T-helper 1 cell treated with Interleukin-12 subunit alpha and Interleukin-12 subunit beta and Interleukin-4 antibody, amounts not matched to agents 30 ng/mL and 1 ng/mL, for 36 hours (primary cell): ENCODE measurements around the gene PRICKLE4. TPM values are rescaled to one million over a fixed set of nuclear protein-coding genes. Genes with fewer than 3 reads are reported as not detected.
"Not testable (repeated sequence)": the region's sequence is repeated elsewhere in the genome, so short reads cannot be mapped to it uniquely, and the experiment has no call there.

Experiments
- intact Hi-C: fragments of 100-400 bp; cut with micrococcal nuclease; formaldehyde crosslinking; loops from one replicate; pipeline ENCODE4 v1.15.1; 2024
- total RNA-seq: library from RNA; stranded (reverse); gene quantifications from 2 replicates; pipeline ENCODE4 v1.2.3, GENCODE V29; 2022

Gene PRICKLE4
- total RNA-seq, 1 donor from 2014 or later = 0.59 TPM

DNA sequence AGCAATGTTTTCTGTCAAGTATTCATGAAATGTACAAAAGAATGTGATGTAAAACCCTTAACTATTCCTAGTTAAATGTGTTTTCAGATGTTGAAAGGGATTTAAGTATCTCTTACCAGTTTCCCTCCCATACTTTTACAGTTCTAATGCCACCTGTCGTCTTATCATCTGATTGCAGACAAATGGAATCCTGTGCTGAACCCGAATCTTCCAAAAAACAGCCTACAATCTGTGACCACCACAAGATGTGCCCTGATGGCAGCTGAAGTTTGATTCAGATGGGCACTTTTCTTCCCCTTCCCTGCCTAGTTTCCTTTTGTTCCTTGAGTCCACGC, 8.8 kb downstream of the PRICKLE4 start:
- intact Hi-C loops = loop anchor here (5.0 to 10.0 kb wide), 2 partner anchors 663 to 1385 kb away; partner anchors contain the start of genes SRF and TRERF1

DNA sequence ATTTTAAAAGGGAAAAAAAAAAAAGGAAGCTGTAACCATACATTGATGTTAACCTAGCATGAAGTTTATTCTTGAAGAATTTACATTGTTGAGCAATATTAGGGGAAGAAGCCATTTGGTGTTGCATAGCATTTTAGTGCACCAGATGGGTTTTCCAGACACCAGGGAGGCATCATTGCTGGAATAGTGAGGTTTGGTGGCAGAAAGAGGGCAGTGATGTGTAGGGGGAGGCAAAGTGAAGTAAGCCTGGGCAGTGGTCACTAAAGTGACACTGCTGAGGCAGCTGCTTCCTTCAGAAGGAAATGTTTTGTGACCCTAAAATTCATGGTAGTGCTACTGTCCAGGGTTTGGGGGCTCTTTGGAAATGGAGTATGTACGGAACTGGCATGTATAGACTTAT, 9.5 kb downstream of the PRICKLE4 start:
- intact Hi-C loops = no loop called here

DNA sequence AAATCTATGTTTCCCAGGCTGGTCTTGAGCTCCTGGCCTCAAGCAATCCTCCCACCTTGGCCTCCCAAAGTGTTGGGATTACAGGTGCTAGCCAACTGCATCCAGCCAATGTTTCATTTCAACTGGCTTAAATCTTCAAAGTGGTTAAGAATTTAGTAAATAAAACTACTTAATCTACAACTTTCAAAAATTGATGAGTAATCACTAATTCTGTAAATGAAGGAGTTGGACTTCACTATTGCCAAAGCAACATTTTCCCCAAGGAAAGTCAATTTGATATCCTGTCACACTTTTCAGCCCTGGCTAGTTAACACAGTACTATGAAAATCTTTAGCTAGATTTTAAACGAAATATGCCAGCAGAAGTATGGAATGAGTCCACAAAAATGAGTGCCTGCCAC, 10.7 kb downstream of the PRICKLE4 start:
- intact Hi-C loops = no loop called here

DNA sequence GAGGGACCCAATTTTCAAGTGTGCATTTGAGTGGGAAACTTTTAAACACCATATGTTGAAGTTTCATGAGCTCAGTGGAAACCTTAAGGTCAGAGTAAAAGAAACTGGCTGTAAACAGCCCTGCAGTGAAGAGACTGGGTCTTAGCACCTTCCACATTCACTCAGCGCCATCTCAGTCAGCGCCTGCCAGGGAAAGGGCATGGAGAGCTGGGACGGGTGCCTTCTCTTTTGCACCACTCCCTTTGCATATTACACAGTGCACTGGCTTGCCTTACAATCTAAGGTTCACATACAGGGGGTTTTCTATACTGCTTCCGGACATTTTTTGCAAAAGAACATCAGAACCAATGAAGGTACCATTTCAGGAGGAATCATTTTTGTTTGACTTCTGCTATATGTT, 11.4 kb downstream of the PRICKLE4 start:
- intact Hi-C loops = no loop called here

DNA sequence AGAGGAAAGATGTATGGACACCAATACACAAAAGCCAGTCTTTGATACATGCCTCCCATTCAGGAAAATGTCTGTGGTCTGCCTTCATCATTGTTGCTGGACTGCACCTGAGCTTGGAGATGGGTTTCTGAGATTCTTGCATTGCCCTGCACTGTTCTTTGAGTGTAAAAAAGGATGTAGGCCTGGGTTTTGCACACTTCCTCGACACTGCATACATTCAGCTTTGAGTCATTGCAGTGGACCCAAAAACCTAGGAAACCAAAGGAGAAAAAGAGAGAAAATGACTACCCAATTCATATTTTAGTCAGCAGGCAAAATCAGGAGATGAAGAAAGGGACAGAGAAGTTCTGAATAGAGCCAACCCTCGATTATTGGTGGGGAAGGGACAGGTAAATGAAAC, 15.9 kb downstream of the PRICKLE4 start:
- intact Hi-C loops = no loop called here

DNA sequence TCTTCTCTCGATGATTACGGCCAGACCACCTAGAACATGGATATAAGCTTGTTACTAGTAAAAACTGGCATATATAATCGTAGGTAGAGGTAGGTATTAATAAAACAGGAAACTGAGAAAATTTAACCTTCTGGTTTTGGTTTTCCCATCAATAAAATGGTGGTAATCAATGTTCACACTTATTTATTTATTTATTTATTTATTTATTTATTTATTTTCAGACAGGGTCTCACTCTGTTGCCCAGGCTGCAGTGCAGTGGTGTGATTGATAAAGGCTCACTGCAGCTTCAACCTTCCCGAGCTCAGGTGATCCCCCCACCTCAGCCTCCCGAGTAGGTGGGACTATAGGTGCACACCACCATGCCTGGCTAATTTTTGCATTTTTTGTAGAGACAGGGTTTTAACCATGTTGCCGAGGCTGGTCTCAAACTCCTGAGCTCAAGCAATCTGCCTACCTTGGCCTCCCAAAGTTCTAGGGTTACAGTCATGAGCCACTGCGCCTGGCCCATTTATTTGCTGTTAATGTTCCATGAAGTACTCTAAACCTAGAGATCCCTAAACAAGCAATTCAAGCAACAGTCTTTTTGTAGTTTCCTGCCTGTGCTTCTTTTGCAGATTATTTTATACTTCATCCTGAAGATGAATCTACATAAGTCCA, 18.4 kb downstream of the PRICKLE4 start:
- intact Hi-C loops = no loop called here

DNA sequence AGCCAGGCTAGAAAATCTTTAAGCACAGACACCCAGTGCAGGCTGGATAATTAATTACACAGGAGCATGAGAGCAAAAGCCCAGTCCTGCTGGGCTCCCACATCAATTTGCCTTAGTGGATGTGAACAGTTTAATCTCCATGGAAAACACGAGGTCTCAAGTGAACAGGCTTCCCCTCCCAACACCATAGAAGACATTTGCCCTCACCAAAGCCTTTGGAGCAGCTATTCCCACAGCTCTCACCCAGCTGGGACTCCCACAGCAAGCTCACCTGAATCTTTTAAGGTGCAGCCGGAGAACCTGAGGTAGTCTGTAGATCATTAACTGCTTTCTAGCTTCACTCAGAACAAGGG, 19.0 kb downstream of the PRICKLE4 start:
- intact Hi-C loops = no loop called here

DNA sequence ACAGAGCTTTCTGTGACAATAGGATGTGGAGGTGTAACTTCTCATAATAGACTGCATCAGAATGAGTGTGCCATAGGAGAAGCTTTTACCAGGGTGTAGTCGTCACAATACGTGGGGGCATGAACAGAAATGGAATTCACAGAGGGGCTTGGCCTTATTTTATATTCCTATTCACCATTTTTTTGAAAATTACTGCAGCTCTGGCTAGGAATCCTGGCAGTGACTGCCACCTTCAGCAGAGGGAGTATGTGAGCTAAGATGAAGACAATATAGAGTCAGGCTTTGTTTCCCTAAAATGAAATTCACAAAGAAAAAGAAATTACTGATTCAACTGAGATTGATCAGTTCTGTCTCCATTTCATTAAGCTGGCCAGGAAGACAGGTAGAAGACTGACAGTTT, 20.8 kb downstream of the PRICKLE4 start:
- intact Hi-C loops = loop anchor here (1.0 kb wide), 1 partner anchor 243 kb away; no protein-coding TSS in a partner anchor

DNA sequence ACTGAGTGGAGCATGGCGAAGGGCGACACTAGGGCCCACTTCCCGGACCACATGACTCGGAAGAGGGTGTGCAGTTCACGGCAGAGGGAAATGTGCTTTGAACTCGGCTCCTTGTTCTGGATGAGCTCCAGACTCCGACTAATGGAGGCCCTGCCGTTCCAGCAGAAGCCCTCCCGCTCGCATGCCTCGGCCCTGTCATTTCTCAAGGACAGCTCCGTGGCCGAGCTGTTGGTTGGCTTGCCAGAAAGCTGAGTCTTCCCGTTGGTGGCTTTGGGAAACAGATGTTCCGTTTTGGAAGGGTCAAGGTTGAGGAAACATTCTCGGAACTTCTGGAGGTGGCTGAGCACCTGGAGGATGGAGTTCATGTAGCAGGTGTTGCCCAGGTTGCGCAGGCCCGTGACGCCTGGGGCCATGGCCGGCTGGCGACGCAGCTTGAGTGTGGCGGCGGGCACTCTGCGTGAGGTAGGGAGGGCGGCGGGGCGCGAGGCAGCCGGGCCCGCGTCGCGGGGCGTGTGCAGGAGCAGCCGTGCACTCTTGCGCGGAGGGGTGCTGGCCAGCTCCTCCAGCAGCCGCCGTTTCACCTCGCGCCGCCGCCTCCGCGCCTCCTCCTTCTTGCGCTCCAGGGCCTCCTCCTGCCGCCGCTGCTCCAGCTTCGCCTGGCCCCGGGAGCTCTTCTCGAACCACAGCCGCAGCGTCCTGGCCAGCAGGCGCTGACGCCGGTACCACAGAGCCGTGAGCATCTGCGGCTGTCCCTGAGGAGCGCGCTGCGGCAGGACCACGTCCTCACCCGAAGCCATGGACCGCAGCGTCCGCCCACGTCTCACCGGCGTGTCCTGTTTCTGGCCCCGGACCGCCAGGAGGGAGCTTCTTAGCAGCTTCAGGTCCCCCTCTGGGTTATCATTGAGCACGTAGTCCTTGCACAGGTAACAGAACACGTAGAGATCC, 25.5 kb downstream of the PRICKLE4 start:
- intact Hi-C loops = no loop called here

DNA sequence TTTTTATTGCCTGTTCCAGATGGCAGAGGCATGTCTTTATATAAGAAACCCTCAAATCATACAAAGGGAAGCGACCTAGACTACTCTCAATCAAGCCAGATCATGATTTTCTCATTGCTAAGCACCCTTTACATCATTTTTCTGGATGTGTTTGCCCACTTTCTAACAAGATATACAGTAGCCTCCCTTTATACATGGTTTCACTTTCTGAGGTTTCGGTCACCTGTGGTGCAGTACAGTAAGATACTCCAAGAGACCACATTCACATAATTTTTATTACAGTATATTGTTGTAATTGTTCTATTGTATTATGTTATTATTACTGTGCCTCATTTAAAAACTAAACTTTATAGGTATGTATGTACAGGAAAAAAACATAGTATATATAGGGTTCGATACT, 30.5 kb downstream of the PRICKLE4 start:
- intact Hi-C loops = no loop called here

DNA sequence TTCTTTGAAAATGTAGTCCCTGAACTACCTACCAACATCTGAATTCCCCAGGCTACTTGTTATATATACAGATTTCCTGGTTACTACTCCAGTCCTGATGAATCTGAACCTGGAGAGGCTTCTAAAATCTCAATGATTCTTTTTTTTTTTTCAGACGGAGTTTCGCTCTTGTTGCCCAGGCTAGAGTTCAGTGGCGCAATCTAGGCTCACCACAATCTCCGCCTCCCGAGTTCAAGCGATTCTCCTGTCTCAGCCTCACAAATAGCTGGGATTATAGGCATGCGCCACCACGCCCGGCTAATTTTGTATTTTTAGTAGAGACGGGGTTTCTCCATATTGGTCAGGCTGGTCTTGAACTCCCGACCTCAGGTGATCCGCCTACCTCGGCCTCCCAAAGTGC, 31.4 kb downstream of the PRICKLE4 start:
- intact Hi-C loops = not testable (repeated sequence)

DNA sequence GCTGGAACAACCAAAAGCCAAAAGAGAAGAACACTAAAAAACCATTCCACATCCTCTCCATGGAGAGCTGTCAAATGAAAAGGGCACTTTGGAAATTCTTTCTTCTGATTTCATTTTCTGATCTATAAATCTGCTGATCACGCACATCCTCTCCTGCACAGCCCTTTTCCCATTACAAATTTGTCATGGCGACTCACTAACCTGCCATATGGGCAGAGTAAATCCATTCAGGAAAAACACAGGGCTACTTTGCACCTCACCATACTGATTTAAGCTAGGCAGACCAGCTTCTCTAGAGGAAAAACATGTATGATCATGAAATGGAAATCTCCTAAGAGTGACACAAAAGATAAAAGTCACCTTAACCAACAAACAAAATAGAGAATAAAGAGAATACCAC, 32.9 kb downstream of the PRICKLE4 start:
- intact Hi-C loops = no loop called here

DNA sequence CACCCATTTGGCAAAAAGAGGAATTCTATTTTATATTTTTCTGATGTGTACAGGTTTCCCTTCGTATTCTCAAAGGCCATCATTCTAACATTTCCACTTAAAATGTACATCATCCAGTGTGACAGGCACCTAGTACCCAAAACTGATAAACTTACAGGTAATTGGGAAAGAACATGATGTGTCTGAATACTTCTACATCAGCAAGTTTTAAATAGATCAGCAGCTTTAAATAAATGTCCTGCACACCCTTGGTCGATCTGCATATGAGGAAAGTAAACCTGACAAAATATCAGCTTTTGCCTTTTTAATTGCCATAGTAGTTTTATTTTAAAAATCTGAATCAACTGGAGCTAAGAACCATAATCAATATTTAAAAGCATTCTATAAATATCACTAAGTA, 33.4 kb downstream of the PRICKLE4 start:
- intact Hi-C loops = no loop called here

DNA sequence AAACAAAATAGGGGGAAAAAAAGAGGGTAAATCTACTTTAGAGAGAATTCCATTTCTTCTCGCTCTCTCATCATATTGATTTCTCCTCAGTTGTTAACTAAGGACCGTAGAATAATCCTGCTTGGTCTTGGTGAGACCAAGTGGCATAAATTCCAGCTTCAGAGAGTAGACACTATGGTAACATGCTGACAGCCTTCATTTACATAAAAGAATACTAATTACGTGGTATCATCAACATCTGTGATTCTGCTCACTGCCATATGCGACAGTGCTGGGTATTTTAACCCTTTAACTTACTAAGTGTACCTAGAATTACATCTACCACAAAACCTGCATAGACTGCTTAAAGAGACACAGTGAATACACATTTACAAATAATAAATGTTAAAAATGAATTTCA, 34.0 kb downstream of the PRICKLE4 start:
- intact Hi-C loops = no loop called here

DNA sequence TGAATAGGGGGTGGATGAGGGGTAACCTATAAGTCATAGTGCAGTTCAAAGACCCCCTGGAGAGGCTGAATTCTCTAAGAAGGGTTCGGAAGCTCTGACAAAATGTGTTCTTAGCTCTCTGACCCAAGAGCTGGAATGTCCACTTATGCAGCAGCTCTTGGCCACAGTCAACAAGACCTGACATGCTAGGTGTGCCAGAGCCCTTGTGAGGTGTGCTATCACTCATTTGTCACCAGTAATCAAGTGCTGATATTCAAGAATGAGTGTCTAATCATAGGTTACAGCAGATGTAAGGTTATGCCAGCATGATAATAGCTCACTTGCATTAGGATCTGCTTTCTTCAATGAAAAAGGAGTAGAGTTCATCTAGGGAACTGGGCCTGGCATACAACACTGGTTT, 35.0 kb downstream of the PRICKLE4 start:
- intact Hi-C loops = no loop called here

DNA sequence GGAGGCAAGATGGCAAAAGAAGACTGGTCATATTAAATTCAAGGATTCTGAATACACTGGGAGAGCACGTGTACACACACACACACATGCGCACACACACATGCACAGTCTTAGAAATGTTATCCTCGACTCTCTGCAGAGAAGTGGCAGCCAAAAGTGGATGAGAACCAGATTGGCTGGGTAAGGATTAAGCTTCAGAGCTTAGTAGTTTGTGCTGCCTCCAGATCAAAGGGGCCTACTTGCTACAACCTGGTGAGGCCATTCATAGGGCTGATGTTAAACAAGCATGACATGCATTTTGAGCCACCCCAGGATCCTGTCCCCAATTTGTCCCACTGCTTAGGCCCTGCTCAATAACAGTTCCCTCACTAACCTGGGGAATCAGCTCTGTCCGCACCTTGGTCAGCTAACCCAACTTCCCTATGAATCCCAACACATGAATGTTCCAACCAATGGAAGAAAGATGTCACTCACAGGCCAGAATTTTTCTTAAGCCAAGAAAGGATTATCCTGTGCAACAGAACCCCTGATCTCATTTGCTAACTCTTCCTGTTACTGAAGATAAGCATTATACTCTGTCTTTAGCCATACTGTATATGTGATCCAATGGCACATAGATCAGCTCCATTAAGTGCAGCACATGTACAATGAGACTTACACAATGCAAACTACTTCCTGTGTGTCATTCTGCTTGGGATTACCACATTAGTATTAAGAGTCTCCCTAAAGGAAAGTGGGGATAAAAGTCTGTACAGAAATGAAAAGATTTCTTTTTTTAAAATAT, 37.9 kb downstream of the PRICKLE4 start:
- intact Hi-C loops = no loop called here

DNA sequence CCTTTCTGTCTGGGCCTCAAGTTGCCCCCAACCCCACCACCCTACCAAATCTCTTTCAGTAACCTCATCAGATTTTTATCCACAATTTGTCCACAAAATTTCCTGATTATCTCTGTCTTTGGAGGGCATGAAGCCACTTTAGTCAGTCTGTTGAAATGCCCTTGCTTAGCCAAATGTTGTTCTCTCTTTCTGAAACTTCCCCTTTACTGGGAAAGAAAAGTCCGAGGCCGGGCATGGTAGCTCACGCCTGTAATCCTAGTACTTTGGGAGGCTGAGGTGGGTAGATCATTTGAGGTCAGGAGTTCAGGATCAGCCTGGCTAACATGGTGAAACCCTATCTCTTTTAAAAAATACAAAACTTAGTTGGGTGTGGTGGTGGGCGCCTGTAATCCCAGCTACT, 40.7 kb downstream of the PRICKLE4 start:
- intact Hi-C loops = no loop called here

DNA sequence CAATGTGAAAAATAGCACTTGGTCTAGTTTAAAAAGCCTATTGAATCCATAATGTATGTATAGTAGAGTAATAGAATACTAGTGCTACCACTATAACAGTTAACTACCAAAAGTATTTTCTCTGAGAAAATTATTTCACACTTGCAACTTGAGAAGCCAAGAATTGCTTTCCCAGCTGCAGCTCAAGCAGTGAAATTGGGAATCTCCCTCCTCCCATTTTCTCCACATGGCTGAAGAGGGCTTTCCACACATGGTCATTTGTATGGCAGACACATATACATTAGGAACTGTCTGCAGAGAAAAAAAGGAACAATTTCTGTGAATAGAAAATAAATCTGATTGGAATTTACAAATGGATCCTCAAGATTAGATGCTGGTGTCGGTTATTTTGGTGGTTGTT, 41.4 kb downstream of the PRICKLE4 start:
- intact Hi-C loops = no loop called here

DNA sequence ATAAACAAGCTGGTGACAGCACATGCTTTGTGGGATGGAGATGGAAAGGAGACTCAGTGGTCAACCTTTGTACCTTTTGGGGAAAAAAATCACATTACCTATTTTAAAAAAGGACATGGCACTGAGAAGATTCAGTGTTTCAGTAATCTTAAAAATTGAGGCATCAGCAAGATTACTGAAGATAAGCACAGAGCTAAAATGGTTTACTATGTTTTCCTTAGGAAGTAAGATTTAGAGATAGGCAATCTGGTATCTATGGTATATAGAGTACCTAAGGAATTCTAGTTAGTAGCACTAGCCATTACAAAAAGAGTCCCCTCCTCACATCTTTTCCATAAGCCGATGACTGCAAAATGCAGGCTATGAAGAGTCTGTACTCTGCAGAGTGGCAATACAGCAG, 42.6 kb downstream of the PRICKLE4 start:
- intact Hi-C loops = no loop called here

DNA sequence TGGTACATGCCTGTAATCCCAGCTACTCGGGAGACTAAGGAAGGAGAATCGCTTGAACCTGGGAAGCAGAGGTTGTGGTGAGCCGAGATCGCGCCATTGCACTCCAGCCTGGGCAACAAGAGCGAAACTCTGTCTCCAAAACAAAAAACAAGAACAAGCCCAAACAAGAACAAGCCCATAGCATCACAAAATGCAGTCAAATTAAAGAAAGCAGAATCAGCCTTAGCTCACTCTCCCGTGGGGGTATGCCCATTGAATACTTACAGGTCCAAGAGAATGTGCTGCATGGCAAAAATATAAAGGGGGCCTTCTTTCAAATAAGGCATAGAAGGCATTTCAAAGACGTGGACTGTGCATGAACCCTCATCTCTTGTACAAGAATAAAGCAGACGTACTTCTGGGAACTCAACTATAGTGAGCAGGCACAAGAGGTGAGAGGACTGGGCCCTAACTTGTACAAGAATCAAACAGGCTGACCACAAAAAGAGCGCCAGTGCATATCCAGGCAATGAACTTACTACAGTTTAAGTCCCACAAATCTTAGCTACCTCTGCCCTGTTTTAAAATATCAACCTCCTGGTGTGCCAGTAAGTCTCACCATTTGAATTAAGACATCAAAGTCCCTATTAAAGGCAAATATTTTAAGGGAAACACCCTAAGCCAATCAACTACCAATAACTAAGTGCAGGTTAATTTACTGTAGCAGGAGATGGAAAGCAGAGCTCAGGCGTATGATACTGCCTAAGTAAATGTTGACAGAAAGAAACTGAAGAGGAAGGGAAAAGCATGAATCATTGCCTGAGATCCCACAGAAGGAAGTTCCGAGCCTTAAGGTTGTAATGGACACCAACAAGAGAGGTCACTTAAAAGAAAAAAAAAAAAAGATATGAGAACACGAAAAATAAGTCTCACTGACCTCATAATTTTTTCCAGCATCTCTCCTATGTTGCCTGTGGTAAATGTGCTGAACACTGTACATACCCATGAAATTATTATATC, 44.3 kb downstream of the PRICKLE4 start:
- intact Hi-C loops = no loop called here
